Smooth muscle cell (in vitro differentiated cells): ENCODE results near the gene NPAS1. TPM values are rescaled to one million over a fixed set of nuclear protein-coding genes. Genes with fewer than 3 reads are reported as not detected.
A peak's percentile ranks its signal among the peaks of the same experiment; 100 is the strongest.
"Not testable (repeated sequence)": the region's sequence is repeated elsewhere in the genome, so short reads cannot be mapped to it uniquely, and the experiment has no call there.

Experiments used
- DNase-seq: peaks from one replicate; lab custom pipeline; 2025; ENCODE audit not compliant: unreplicated experiment; lab: John Stamatoyannopoulos, UW
- H2AFZ ChIP-seq: fragments of 200-600 bp; sonication (generic); 2 replicates; pipeline ENCODE4 v1.6.0; 2016; ENCODE audit warnings: antibody characterized with exemption, low read depth, mild to moderate bottlenecking
- H3F3A ChIP-seq: fragments of 200-600 bp; sonication (generic); 2 replicates; pipeline ENCODE4 v1.6.0; 2017; ENCODE audit warnings: antibody characterized with exemption, low read depth
- H3K27ac ChIP-seq: fragments of 200-600 bp; sonication (generic); 2 replicates; pipeline ENCODE4 v1.5.1; 2016; ENCODE audit warnings: low read depth, mild to moderate bottlenecking
- H3K27me3 ChIP-seq: fragments of 200-600 bp; sonication (generic); 2 replicates; pipeline ENCODE4 v1.6.1; 2016; ENCODE audit warnings: low read depth, mild to moderate bottlenecking
- H3K36me3 ChIP-seq: fragments of 200-600 bp; sonication (generic); 2 replicates; pipeline ENCODE4 v1.5.1; 2016; ENCODE audit warnings: low read depth
- H3K4me1 ChIP-seq: fragments of 200-600 bp; sonication (generic); 2 replicates; pipeline ENCODE4 v1.5.1; 2016; ENCODE audit warnings: low read depth
- H3K4me2 ChIP-seq: fragments of 200-600 bp; sonication (generic); 2 replicates; pipeline ENCODE4 v1.6.0; 2016; ENCODE audit warnings: mild to moderate bottlenecking
- H3K4me3 ChIP-seq: fragments of 200-600 bp; sonication (generic); 2 replicates; pipeline ENCODE4 v1.5.1; 2016; ENCODE audit warnings: mild to moderate bottlenecking
- H3K79me2 ChIP-seq: fragments of 200-600 bp; sonication (generic); 2 replicates; pipeline ENCODE4 v1.6.0; 2016; ENCODE audit warnings: low read depth, mild to moderate bottlenecking
- H3K9ac ChIP-seq: fragments of 200-600 bp; sonication (generic); 2 replicates; pipeline ENCODE4 v1.6.0; 2016; ENCODE audit warnings: low read depth
- H3K9me3 ChIP-seq: fragments of 200-600 bp; sonication (generic); replicated peaks from 2 replicates; pipeline ENCODE4 v1.5.1; 2016; ENCODE audit warnings: low read depth
- H4K20me1 ChIP-seq: fragments of 200-600 bp; sonication (generic); 2 replicates; pipeline ENCODE4 v1.6.0; 2016; ENCODE audit warnings: low read depth
- CTCF ChIP-seq: fragments of 200-600 bp; sonication (generic); IDR thresholded peaks from 2 replicates; pipeline ENCODE4 v1.5.1; 2017; ENCODE audit warnings: borderline replicate concordance, mild to moderate bottlenecking, antibody characterized with exemption; ENCODE audit not compliant: insufficient read depth, poor library complexity, severe bottlenecking
- WGBS: methylation state at CpG from one replicate; pipeline ENCODE4 v1.1.7; 2016; ENCODE audit warnings: low lambda C conversion rate; 5-methylcytosine and 5-hydroxymethylcytosine counted together
- polyA plus RNA-seq: library from polyadenylated mRNA; unstranded; fragments of >200 nt; fragmentation: Nextera tagmentation; extraction: Ambion mirVana; gene quantifications from 2 replicates; pipeline ENCODE4 v1.2.1, GENCODE V29; 2016
- total RNA-seq: library from RNA; depleted of rRNA; stranded (reverse); fragments of >200 nt; gene quantifications from 2 replicates; pipeline ENCODE4 v1.2.3, GENCODE V29; 2014

NPAS1 gene
- total and polyA plus RNA-seq, 2 experiments from 2014 or later = 0.76 to 4.7 TPM

- peak overlapping the region; percentile 72 for H3K4me2 ChIP-seq
- H3K27ac ChIP-seq = peak overlapping the region; percentile 42
- no peak for TF ChIP-seq CTCF
- H3K9me3 ChIP-seq = no peaks in the 10 kb centered on the region
- no peaks in the 10 kb centered on the region for H3K79me2 ChIP-seq
- H3K9ac ChIP-seq = no peak overlapping the region
- WGBS = 14% methylated on average over 9 of the region's 9 CpGs
- peaks cover 4% of the 10 kb centered on the region for H3K4me1 ChIP-seq
- no peak for DNase-seq
- H3K36me3 ChIP-seq = no peaks in the 10 kb centered on the region
- no peaks in the 10 kb centered on the region for H3K27me3 ChIP-seq
- H2AFZ ChIP-seq = no peak overlapping the region
- H4K20me1 ChIP-seq = no peaks in the 10 kb centered on the region
- H3K4me3 ChIP-seq = peak overlapping the region; percentile 80
- no peaks in the 10 kb centered on the region for H3F3A ChIP-seq
Measured at GRCh38 chr19:47049307-47049700, 29.7 kb downstream of the NPAS1 start.

DNA sequence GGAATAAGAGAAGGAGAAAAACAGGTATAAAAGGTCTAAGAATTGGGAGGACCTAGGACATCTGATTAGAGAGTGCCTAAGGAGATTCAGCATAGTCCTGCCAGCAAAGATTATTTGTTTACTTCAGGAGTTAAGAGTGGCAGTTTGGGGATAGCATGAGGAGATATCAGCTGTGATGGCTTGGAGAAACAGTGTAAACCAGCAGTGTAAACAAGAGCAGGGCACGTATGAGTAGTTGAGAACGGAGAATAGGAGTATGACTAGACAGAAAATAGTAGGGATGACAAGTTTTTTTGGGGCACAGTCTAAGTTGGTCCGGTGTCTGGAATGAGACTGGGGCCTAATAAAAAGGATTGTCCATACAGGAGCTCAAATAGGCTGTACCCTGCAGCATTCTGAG lies 30.9 kb downstream of the NPAS1 start:
- 35% methylated on average over 3 of the region's 3 CpGs for WGBS

DNA sequence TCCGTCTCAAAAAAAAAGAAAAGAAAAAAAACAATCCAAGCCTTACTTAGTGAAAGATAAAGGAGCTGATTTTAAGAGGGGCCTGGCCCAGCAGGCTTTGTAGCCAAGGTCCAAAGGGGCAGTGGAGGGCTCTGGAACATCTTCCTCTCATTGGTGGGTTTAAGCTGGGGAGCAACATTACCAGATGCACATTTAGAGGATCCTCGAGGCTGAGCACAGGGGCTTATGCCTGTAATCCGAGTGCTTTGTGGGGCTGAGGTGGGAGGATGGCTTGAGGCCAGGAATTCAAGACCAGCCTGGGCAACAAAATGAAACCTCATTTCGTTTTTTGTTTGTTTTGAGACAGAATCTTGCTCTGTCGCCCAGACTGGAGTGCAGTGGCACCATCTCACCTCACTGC lies 36.8 kb downstream of the NPAS1 start:
- H3K4me2 ChIP-seq = peak overlapping the region; percentile 7
- no peaks in the 10 kb centered on the region for H3K9me3 ChIP-seq
- no peak for TF ChIP-seq CTCF
- H3K4me3 ChIP-seq = no peak overlapping the region
- H3K79me2 ChIP-seq = no peaks in the 10 kb centered on the region
- peaks cover 6% of the 10 kb centered on the region for H3K4me1 ChIP-seq
- H3F3A ChIP-seq = peaks cover 7% of the 10 kb centered on the region
- H4K20me1 ChIP-seq = no peaks in the 10 kb centered on the region
- 39% methylated on average over 5 of the region's 5 CpGs for WGBS
- no peaks in the 10 kb centered on the region for H3K36me3 ChIP-seq
- H3K27me3 ChIP-seq = no peaks in the 10 kb centered on the region
- H3K9ac ChIP-seq = no peak overlapping the region
- no peak for DNase-seq
- H2AFZ ChIP-seq = no peak overlapping the region
- H3K27ac ChIP-seq = no peak overlapping the region

More for the DNA sequence above, 30.9 kb downstream of the NPAS1 start:
- not testable (repeated sequence) for H4K20me1 ChIP-seq, H3K4me1 ChIP-seq, H3K27me3 ChIP-seq, H3F3A ChIP-seq, H2AFZ ChIP-seq, H3K27ac ChIP-seq, H3K4me3 ChIP-seq, H3K36me3 ChIP-seq, H3K9ac ChIP-seq, H3K79me2 ChIP-seq, DNase-seq, H3K9me3 ChIP-seq, H3K4me2 ChIP-seq

GRCh38 chr19:47057328-47057727 lies 37.7 kb downstream of the NPAS1 start:
- TF ChIP-seq CTCF = no peak
- Histone ChIP-seq H3K27me3 (no peaks in the 10 kb centered on the region), H3K4me3 (no peak overlapping the region), H3K27ac (peak overlapping the region; percentile 2), H2AFZ (no peak overlapping the region), H4K20me1 (no peaks in the 10 kb centered on the region), H3K9ac (no peak overlapping the region), H3K79me2 (no peaks in the 10 kb centered on the region), H3F3A (peaks cover 7% of the 10 kb centered on the region), H3K4me2 (no peak overlapping the region), H3K36me3 (no peaks in the 10 kb centered on the region), H3K9me3 (no peaks in the 10 kb centered on the region), H3K4me1 (peaks cover 6% of the 10 kb centered on the region)
- WGBS = 64% methylated on average over 2 of the region's 2 CpGs
- DNase-seq = no peak
